K562 (cell line): ENCODE data around the gene ATP6V1F. TPM values are rescaled to one million over a fixed set of nuclear protein-coding genes. Genes with fewer than 3 reads are reported as not detected.
A peak's percentile ranks its signal among the peaks of the same experiment; 100 is the strongest.

Source experiments
- COPS2 ChIP-seq: fragments of 450-650 bp; conservative IDR thresholded peaks from 2 replicates; pipeline ENCODE4 v1.6.1; 2016; ENCODE audit warnings: mild to moderate bottlenecking, moderate library complexity
- ELF4 ChIP-seq: fragments of 450-650 bp; formaldehyde crosslinking; IDR thresholded peaks from 2 replicates; pipeline ENCODE4 v1.4.0; 2022; ENCODE audit warnings: missing genetic modification characterization
- HOXB6 ChIP-seq: fragments of 250-450 bp; sonication (Bioruptor Pico); IDR thresholded peaks from 2 replicates; pipeline ENCODE4 v1.5.1; 2022; ENCODE audit warnings: mild to moderate bottlenecking, borderline replicate concordance
- POLR2B ChIP-seq: fragments of 450-650 bp; IDR thresholded peaks from 2 replicates; pipeline ENCODE4 v1.6.1; 2018; ENCODE audit warnings: low read depth; ENCODE audit not compliant: partially characterized antibody
- PURB ChIP-seq: sonication (generic); formaldehyde crosslinking; IDR thresholded peaks from 2 replicates; pipeline ENCODE4 v1.9.0; 2021; ENCODE audit warnings: low read depth, mild to moderate bottlenecking, missing genetic modification reagents
- RFX1 ChIP-seq: fragments of 450-650 bp; IDR thresholded peaks from 2 replicates; pipeline ENCODE4 v1.6.1; 2016; ENCODE audit warnings: mild to moderate bottlenecking, moderate library complexity
- SPI1 ChIP-seq: IDR thresholded peaks from 2 replicates; pipeline ENCODE4 v1.6.1; 2011; ENCODE audit warnings: low read depth, low read length, control low read depth, borderline replicate concordance
- TARDBP ChIP-seq: fragments of 450-650 bp; IDR thresholded peaks from 2 replicates; pipeline ENCODE4 v1.6.1; 2016
- ZBTB1 ChIP-seq: sonication (generic); formaldehyde crosslinking; IDR thresholded peaks from 2 replicates; pipeline ENCODE4 v1.8.1; 2023; ENCODE audit warnings: missing genetic modification reagents, low read depth, mild to moderate bottlenecking, borderline replicate concordance
- ZEB2 ChIP-seq: fragments of 450-650 bp; IDR thresholded peaks from 2 replicates; pipeline ENCODE4 v1.6.1; 2016
- ZKSCAN1 ChIP-seq: fragments of 150-350 bp; IDR thresholded peaks from 2 replicates; pipeline ENCODE4 v1.6.1; 2016; ENCODE audit warnings: low read depth, low read length
- ZNF316 ChIP-seq: fragments of 450-650 bp; IDR thresholded peaks from 2 replicates; pipeline ENCODE4 v1.6.1; 2016
- polyA plus RNA-seq, 8 experiments: library from polyadenylated mRNA; depleted of rRNA in 4 of 8; stranded (reverse) in 5 of 8; unstranded in 3 of 8; fragments of >200 nt; fragmentation: Nextera tagmentation in 2 of 8; fragmentation: Illumina TruSeq in 1 of 8; extraction: Ambion mirVana in 2 of 8; extraction: Trizol in 1 of 8; gene quantifications; 2 replicates each; pipeline versions ENCODE4 v1.2.1 to v1.2.3, GENCODE V29; 2011 to 2014; ENCODE audit warnings: inconsistent platforms in 1 of 8, missing spikeins in 1 of 8
- total RNA-seq, 7 experiments: library from RNA; depleted of rRNA in 6 of 7; stranded (reverse); fragments of >200 nt in 6 of 7; fragmentation: Illumina TruSeq in 2 of 7; extraction: Trizol in 2 of 7; gene quantifications; 2 replicates each; pipeline versions ENCODE4 v1.2.1 to v1.2.3, GENCODE V29; 2011 to 2021; ENCODE audit warnings: low replicate concordance in 1 of 7
- TF ChIP-seq, protein P1 (sequence below), 3 experiments: fragments of 200-800 bp in 1 of 3; fragments of 250-450 bp in 1 of 3; fragments of 450-650 bp in 1 of 3; sonication (Bioruptor Pico) in 1 of 3; sonication (Bioruptor generic) in 1 of 3; formaldehyde crosslinking in 1 of 3; IDR thresholded peaks; 2 replicates each; pipeline versions ENCODE4 v1.6.1 to v1.8.0; 2016 to 2022; ENCODE audit warnings: mild to moderate bottlenecking in 2 of 3, missing genetic modification characterization in 2 of 3, missing compliant biosample characterization in 1 of 3, moderate library complexity in 1 of 3
- TF ChIP-seq, protein P2 (sequence below), 3 experiments: fragments of 200-800 bp in 1 of 3; sonication (Bioruptor generic) in 1 of 3; sonication (generic) in 1 of 3; formaldehyde crosslinking in 1 of 3; IDR thresholded peaks; 2 replicates each; pipeline versions ENCODE4 v1.6.1 to v1.8.0; 2016 to 2022; ENCODE audit warnings: mild to moderate bottlenecking in 2 of 3, missing compliant biosample characterization in 2 of 3, missing genetic modification characterization in 2 of 3, missing genetic modification reagents in 1 of 3
- TF ChIP-seq, protein P3 (sequence below): sonication (generic); formaldehyde crosslinking; IDR thresholded peaks from 2 replicates; pipeline ENCODE4 v1.8.0; 2022; ENCODE audit warnings: mild to moderate bottlenecking, missing genetic modification reagents
- TF ChIP-seq, protein P4 (sequence below): sonication (generic); formaldehyde crosslinking; IDR thresholded peaks from 2 replicates; pipeline ENCODE4 v1.8.1; 2023; ENCODE audit warnings: mild to moderate bottlenecking, missing genetic modification reagents
- TF ChIP-seq, protein P5 (sequence below): fragments of 250-450 bp; sonication (Bioruptor Pico); IDR thresholded peaks from 2 replicates; pipeline ENCODE4 v1.4.0; 2020

The ATP6V1F gene
- total and polyA plus RNA-seq, 9 of the 15 experiments (the other 6 are each of a cell fraction or from before 2014, with no cell fraction given) = 206 to 1,123 (median 542) TPM

DNA sequence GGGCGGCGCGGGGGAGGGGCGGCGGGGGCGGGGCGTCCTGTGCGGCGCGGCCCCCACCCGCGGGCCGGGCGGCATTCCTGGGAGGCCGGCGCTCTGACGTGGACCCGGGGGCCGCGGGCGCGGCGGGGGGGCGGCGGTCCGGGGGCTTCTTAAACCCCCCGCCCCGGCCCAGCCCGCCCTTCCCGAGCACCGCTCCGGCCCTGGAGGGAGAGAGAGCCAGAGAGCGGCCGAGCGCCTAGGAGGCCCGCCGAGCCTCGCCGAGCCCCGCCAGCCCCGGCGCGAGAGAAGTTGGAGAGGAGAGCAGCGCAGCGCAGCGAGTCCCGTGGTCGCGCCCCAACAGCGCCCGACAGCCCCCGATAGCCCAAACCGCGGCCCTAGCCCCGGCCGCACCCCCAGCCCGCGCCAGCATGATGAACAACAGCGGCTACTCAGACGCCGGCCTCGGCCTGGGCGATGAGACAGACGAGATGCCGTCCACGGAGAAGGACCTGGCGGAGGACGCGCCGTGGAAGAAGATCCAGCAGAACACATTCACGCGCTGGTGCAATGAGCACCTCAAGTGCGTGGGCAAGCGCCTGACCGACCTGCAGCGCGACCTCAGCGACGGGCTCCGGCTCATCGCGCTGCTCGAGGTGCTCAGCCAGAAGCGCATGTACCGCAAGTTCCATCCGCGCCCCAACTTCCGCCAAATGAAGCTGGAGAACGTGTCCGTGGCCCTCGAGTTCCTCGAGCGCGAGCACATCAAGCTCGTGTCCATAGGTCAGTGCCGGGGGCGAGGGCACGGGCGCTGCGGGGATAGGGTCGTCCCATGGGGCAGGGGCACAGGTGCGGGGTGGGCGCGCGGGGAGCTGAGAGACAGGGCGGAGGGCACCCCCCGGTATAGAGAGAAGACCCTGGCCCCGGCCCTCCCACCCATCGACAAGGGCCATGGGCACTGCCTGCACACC is 32.2 kb upstream of the ATP6V1F start, which contains the start of gene FLNC (continued):
- TF ChIP-seq, protein P1, sequence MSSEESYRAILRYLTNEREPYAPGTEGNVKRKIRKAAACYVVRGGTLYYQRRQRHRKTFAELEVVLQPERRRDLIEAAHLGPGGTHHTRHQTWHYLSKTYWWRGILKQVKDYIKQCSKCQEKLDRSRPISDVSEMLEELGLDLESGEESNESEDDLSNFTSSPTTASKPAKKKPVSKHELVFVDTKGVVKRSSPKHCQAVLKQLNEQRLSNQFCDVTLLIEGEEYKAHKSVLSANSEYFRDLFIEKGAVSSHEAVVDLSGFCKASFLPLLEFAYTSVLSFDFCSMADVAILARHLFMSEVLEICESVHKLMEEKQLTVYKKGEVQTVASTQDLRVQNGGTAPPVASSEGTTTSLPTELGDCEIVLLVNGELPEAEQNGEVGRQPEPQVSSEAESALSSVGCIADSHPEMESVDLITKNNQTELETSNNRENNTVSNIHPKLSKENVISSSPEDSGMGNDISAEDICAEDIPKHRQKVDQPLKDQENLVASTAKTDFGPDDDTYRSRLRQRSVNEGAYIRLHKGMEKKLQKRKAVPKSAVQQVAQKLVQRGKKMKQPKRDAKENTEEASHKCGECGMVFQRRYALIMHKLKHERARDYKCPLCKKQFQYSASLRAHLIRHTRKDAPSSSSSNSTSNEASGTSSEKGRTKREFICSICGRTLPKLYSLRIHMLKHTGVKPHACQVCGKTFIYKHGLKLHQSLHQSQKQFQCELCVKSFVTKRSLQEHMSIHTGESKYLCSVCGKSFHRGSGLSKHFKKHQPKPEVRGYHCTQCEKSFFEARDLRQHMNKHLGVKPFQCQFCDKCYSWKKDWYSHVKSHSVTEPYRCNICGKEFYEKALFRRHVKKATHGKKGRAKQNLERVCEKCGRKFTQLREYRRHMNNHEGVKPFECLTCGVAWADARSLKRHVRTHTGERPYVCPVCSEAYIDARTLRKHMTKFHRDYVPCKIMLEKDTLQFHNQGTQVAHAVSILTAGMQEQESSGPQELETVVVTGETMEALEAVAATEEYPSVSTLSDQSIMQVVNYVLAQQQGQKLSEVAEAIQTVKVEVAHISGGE (CRISPR knock-in tag; IDR thresholded peaks at IDR 0.05) = peak in 1 of 3 experiments; percentile 56; a peak in 1 of 6 replicates
- TF ChIP-seq SPI1 (0 out of 2 replicates have a peak, but pooled peaks have one; percentile 3), ZNF316 (no peak), ZBTB1 (CRISPR knock-in tag) (no peak), PURB (CRISPR knock-in tag) (no peak), POLR2B (peak; percentile 43), ZKSCAN1 (no peak), ELF4 (no peak), HOXB6 (CRISPR knock-in tag) (no peak), COPS2 (no peak), ZEB2 (no peak), TARDBP (0 out of 2 replicates have a peak, but pooled peaks have one; percentile 64), RFX1 (no peak)
- TF ChIP-seq, protein P2, sequence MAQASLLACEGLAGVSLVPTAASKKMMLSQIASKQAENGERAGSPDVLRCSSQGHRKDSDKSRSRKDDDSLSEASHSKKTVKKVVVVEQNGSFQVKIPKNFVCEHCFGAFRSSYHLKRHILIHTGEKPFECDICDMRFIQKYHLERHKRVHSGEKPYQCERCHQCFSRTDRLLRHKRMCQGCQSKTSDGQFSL (CRISPR knock-in tag; IDR thresholded peaks at IDR 0.05) = peak; percentile 59; the same call in 1 of the 2 replicates
- TF ChIP-seq, protein P2 (tag; IDR thresholded peaks at IDR 0.05) = no peak
- TF ChIP-seq, protein P3, sequence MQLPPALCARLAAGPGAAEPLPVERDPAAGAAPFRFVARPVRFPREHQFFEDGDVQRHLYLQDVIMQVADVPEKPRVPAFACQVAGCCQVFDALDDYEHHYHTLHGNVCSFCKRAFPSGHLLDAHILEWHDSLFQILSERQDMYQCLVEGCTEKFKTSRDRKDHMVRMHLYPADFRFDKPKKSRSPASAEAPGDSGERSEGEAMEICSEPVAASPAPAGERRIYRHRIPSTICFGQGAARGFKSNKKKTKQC (CRISPR knock-in tag) = peak; percentile 87
- TF ChIP-seq, protein P4, sequence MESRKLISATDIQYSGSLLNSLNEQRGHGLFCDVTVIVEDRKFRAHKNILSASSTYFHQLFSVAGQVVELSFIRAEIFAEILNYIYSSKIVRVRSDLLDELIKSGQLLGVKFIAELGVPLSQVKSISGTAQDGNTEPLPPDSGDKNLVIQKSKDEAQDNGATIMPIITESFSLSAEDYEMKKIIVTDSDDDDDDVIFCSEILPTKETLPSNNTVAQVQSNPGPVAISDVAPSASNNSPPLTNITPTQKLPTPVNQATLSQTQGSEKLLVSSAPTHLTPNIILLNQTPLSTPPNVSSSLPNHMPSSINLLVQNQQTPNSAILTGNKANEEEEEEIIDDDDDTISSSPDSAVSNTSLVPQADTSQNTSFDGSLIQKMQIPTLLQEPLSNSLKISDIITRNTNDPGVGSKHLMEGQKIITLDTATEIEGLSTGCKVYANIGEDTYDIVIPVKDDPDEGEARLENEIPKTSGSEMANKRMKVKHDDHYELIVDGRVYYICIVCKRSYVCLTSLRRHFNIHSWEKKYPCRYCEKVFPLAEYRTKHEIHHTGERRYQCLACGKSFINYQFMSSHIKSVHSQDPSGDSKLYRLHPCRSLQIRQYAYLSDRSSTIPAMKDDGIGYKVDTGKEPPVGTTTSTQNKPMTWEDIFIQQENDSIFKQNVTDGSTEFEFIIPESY (CRISPR knock-in tag) = no peak
- TF ChIP-seq, protein P5, sequence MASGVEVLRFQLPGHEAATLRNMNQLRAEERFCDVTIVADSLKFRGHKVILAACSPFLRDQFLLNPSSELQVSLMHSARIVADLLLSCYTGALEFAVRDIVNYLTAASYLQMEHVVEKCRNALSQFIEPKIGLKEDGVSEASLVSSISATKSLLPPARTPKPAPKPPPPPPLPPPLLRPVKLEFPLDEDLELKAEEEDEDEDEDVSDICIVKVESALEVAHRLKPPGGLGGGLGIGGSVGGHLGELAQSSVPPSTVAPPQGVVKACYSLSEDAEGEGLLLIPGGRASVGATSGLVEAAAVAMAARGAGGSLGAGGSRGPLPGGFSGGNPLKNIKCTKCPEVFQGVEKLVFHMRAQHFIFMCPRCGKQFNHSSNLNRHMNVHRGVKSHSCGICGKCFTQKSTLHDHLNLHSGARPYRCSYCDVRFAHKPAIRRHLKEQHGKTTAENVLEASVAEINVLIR = no peak
